Keratinocyte (primary cell): ENCODE results near the gene CCDC3. TPM values are rescaled to one million over a fixed set of nuclear protein-coding genes. Genes with fewer than 3 reads are reported as not detected.

Experiments used
- DNase-seq: peaks from one replicate; pipeline ENCODE4 v3.0.0-alpha.2; 2011; ENCODE audit warnings: low read depth, missing footprints, low spot score
- FAIRE-seq: peaks from 2 replicates; lab custom pipeline; 2011; peaks lifted over from hg19 to GRCh38; lab: Jason Lieb, UNC
- H2AFZ ChIP-seq: 2 replicates; pipeline ENCODE4 v1.6.0; 2012; ENCODE audit warnings: low read length, control low read depth, inconsistent platforms; ENCODE audit not compliant: control insufficient read depth
- H3K27ac ChIP-seq: 2 replicates; pipeline ENCODE4 v1.5.1; 2011; ENCODE audit warnings: low read length; ENCODE audit not compliant: control insufficient read depth, insufficient read depth
- H3K27me3 ChIP-seq: 3 replicates; pipeline ENCODE4 v1.6.0; 2011; ENCODE audit warnings: low read length; ENCODE audit not compliant: control insufficient read depth, insufficient read depth; ENCODE audit errors: extremely low read depth
- H3K36me3 ChIP-seq, 2 experiments: 2 replicates in 1 of 2; 3 replicates in 1 of 2; pipeline ENCODE4 v1.5.1; 2011; ENCODE audit warnings: low read length in 2 of 2, mild to moderate bottlenecking in 1 of 2; ENCODE audit not compliant: control insufficient read depth in 2 of 2, insufficient read depth in 2 of 2; ENCODE audit errors: extremely low read depth in 1 of 2
- H3K4me1 ChIP-seq: 3 replicates; pipeline ENCODE4 v1.5.1; 2011; ENCODE audit warnings: low read length; ENCODE audit not compliant: control insufficient read depth, insufficient read depth; ENCODE audit errors: extremely low read depth
- H3K4me2 ChIP-seq: 3 replicates; pipeline ENCODE4 v1.6.0; 2011; ENCODE audit warnings: low read depth, low read length; ENCODE audit not compliant: control insufficient read depth, insufficient read depth; ENCODE audit errors: extremely low read depth
- H3K4me3 ChIP-seq, 3 experiments: fragments of 200-600 bp in 1 of 3; sonication (generic) in 1 of 3; 2 replicates in 2 of 3; 3 replicates in 1 of 3; pipeline ENCODE4 v1.5.1; 2011 to 2016; ENCODE audit warnings: low read length in 3 of 3, mild to moderate bottlenecking in 3 of 3, control low read depth in 2 of 3, inconsistent platforms in 1 of 3, low read depth in 1 of 3, mixed read lengths in 1 of 3, mixed run types in 1 of 3, moderate library complexity in 1 of 3; ENCODE audit not compliant: control insufficient read depth in 2 of 3, insufficient read depth in 2 of 3; ENCODE audit errors: extremely low read depth in 1 of 3
- H3K79me2 ChIP-seq: 2 replicates; pipeline ENCODE4 v1.6.0; 2012; ENCODE audit warnings: low read length; ENCODE audit not compliant: control insufficient read depth, insufficient read depth
- H3K9ac ChIP-seq: 3 replicates; pipeline ENCODE4 v1.6.0; 2011; ENCODE audit warnings: low read length; ENCODE audit not compliant: control insufficient read depth, insufficient read depth; ENCODE audit errors: extremely low read depth
- H3K9me1 ChIP-seq: 3 replicates; pipeline ENCODE4 v1.6.0; 2011; ENCODE audit warnings: low read length; ENCODE audit not compliant: control insufficient read depth, insufficient read depth; ENCODE audit errors: extremely low read depth
- H3K9me3 ChIP-seq: 2 replicates; pipeline ENCODE4 v1.5.1; 2012; ENCODE audit warnings: low read depth, low read length; ENCODE audit not compliant: control insufficient read depth
- H4K20me1 ChIP-seq: 3 replicates; pipeline ENCODE4 v1.6.0; 2011; ENCODE audit warnings: low read length; ENCODE audit not compliant: control insufficient read depth, insufficient read depth; ENCODE audit errors: extremely low read depth
- EZH2 ChIP-seq: IDR thresholded peaks from one replicate; pipeline ENCODE4 v1.6.1; 2012; ENCODE audit warnings: inconsistent platforms, mild to moderate bottlenecking, low read length, moderate library complexity
- dilution Hi-C: fragments of 300-500 bp; cut with MboI; formaldehyde crosslinking; loops from one replicate; pipeline ENCODE4 v1.7.0; 2020; ENCODE audit warnings: low sequenced_read_pairs; ENCODE audit not compliant: extremely low pct_ligation_motif_present
- polyA plus RNA-seq, 5 experiments: library from polyadenylated mRNA; depleted of rRNA in 3 of 5; stranded (reverse) in 3 of 5; stranded (forward) in 1 of 5; unstranded in 1 of 5; fragments of >200 nt; gene quantifications; 1 replicate in 1 of 5; 2 replicates in 3 of 5; 3 replicates in 1 of 5; pipeline versions ENCODE4 v1.2.1 to v1.2.3, GENCODE V29; 2011 to 2012; ENCODE audit warnings: missing spikeins in 2 of 5, low read depth in 1 of 5, low replicate concordance in 1 of 5
- TF ChIP-seq, protein P1 (sequence below), 3 experiments: IDR thresholded peaks in 1 of 3; conservative IDR thresholded peaks in 1 of 3; optimal IDR thresholded peaks in 1 of 3; 2 replicates in 2 of 3; 3 replicates in 1 of 3; pipeline versions ENCODE3 to v1.5.1; 2011; ENCODE audit warnings: low read length in 3 of 3, mild to moderate bottlenecking in 3 of 3, moderate library complexity in 2 of 3, control low read depth in 1 of 3, inconsistent platforms in 1 of 3; ENCODE audit not compliant: insufficient read depth in 2 of 3; ENCODE audit errors: extremely low read depth in 1 of 3

CCDC3 gene
- polyA plus RNA-seq, 1 donor (not counting 4 experiments of a cell fraction or from before 2014, with no cell fraction given) = 0.39 TPM

DNA sequence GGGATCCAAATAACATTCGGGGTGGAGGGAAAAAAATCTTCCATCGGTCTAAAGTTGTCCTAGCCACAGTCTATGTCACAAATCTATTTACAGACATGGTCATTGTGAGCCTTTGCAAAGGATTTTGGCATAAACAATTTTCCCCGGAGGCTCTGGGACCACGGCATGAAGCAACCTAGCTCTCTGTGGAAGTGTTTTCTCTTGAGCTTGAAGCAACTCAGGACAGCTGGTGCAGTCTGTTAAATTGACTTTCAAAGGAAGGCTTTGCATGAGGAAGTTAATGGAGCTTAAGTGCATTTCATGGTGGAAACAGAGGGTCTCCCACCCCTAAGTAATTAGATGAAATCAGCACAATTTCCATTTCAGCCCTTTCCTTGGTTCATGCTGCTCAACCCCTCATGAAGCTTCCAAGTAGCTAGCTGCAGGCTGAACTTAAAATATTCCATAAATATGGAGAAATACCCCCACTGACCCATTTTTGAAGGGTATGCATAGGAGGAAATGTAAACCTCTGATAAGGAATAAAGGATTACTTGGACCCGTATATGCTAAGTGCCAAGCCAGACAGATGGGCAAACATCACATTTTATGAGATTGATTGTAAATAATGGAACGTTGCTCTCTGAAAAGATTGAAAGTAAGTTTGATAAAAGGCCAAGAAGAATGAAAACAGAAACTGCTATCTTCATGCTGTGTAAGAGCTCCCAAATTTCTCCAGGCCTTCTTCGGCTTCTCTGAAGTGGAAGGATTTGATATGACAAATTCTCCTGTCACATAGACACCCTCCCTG is 39.9 kb downstream of the CCDC3 start:
- Histone ChIP-seq H2AFZ (no peak overlapping the region), H3K4me2 (no peak overlapping the region), H3K9me1 (no peaks in the 10 kb centered on the region), H3K27ac (no peak overlapping the region), H3K9me3 (no peaks in the 10 kb centered on the region), H3K27me3 (peaks cover 6% of the 10 kb centered on the region), H4K20me1 (no peaks in the 10 kb centered on the region), H3K36me3 (no peaks in the 10 kb centered on the region), H3K79me2 (no peaks in the 10 kb centered on the region), H3K9ac (no peak overlapping the region), H3K4me1 (peaks cover 11% of the 10 kb centered on the region), H3K4me3 (no peak overlapping the region)
- DNase-seq = no peak
- TF ChIP-seq EZH2 = no peak
- TF ChIP-seq, protein P1, sequence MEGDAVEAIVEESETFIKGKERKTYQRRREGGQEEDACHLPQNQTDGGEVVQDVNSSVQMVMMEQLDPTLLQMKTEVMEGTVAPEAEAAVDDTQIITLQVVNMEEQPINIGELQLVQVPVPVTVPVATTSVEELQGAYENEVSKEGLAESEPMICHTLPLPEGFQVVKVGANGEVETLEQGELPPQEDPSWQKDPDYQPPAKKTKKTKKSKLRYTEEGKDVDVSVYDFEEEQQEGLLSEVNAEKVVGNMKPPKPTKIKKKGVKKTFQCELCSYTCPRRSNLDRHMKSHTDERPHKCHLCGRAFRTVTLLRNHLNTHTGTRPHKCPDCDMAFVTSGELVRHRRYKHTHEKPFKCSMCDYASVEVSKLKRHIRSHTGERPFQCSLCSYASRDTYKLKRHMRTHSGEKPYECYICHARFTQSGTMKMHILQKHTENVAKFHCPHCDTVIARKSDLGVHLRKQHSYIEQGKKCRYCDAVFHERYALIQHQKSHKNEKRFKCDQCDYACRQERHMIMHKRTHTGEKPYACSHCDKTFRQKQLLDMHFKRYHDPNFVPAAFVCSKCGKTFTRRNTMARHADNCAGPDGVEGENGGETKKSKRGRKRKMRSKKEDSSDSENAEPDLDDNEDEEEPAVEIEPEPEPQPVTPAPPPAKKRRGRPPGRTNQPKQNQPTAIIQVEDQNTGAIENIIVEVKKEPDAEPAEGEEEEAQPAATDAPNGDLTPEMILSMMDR (optimal IDR thresholded peaks at IDR 0.05 in 1 of 3, IDR thresholded peaks at IDR 0.05 in 1 of 3, conservative IDR thresholded peaks at IDR 0.05 in 1 of 3; ENCODE audit: extremely low read depth in 1 of 3, insufficient read depth in 2 of 3, low read length in 3 of 3) = no peak
- dilution Hi-C loops = no loop called here
- no peak for FAIRE-seq

DNA sequence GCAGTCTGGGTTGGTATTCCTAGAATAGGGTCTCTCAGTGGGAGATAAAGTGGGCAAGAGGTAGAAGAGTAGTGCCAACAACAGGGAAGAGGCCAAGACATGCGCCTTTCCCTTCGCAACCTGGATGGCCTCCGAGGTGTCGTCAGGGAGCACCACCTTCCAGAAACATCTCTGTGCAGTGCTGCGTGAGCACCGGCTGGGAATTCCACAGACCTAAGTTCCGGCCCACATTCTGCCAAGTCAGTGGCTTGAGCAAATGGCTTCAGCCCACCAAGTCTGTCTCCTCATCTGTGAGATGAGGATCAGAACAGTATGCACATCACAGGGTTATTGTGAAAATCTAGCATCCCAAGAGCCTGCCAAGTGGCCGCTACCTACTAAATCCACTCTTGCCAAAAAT is 40.6 kb downstream of the CCDC3 start:
- Histone ChIP-seq H3K9ac (no peak overlapping the region), H3K4me2 (peak overlapping the region; percentile 11), H2AFZ (peak overlapping the region; percentile 49), H3K9me3 (no peaks in the 10 kb centered on the region), H3K79me2 (no peaks in the 10 kb centered on the region), H3K9me1 (no peaks in the 10 kb centered on the region), H3K4me1 (peaks cover 11% of the 10 kb centered on the region), H3K27ac (no peak overlapping the region), H3K36me3 (no peaks in the 10 kb centered on the region), H3K4me3 (no peak overlapping the region), H4K20me1 (no peaks in the 10 kb centered on the region), H3K27me3 (peaks cover 6% of the 10 kb centered on the region)
- no peak for DNase-seq
- dilution Hi-C loops = no loop called here
- no peak for FAIRE-seq
- no peak for TF ChIP-seq EZH2
- TF ChIP-seq, protein P1 (optimal IDR thresholded peaks at IDR 0.05 in 1 of 3, IDR thresholded peaks at IDR 0.05 in 1 of 3, conservative IDR thresholded peaks at IDR 0.05 in 1 of 3; ENCODE audit: extremely low read depth in 1 of 3, insufficient read depth in 2 of 3, low read length in 3 of 3) = no peak
